K562 (cell line): Measurements from ENCODE around the gene ARHGEF10L. TPM values are rescaled to one million over a fixed set of nuclear protein-coding genes. Genes with fewer than 3 reads are reported as not detected.

Experiments
- ATAC-seq: fragments of 200-7000 bp; cut with Tn5 transposase; 3 replicates; pipeline ENCODE4 v1.9.1; 2020; ENCODE audit warnings: moderate library complexity
- BruUV-seq: library from RNA; stranded (reverse); fragments of 400-500 nt; replicated peaks from 2 replicates; lab custom pipeline; 2021; lab: Mats Ljungman, UMichigan
- CTCF ChIA-PET: fragments of 300-600 bp; formaldehyde crosslinking; extraction: SDS; loops from one replicate; lab custom pipeline; 2021; ENCODE audit warnings: low intra/inter-chr PET ratio; lab: Yijun Ruan, JAX
- POLR2A ChIA-PET: fragments of 300-600, 350-650 bp; sonication (Branson Sonifier 250); formaldehyde crosslinking; extraction: SDS; loops from one replicate; lab custom pipeline; 2021; ENCODE audit warnings: antibody characterized with exemption, inconsistent platforms; lab: Yijun Ruan, JAX
- DNase-seq, 4 experiments: peaks; one replicate each; pipeline versions ENCODE4 v3.0.0 to v3.0.0-alpha.2; 2011 to 2018; ENCODE audit warnings: low spot score in 3 of 4, mixed read lengths in 3 of 4; ENCODE audit errors: extremely low read depth in 1 of 4
- FAIRE-seq: peaks from 2 replicates; lab custom pipeline; 2011; peaks lifted over from hg19 to GRCh38; lab: Jason Lieb, UNC
- H2AFZ ChIP-seq: 2 replicates; pipeline ENCODE4 v1.6.0; 2011; ENCODE audit warnings: low read depth, low read length, control low read depth, inconsistent platforms
- H3K27ac ChIP-seq: fragments of 200-600 bp; 3 replicates; pipeline ENCODE4 v1.8.0; 2011; ENCODE audit warnings: low read depth, mild to moderate bottlenecking, control low read depth, inconsistent platforms, low read length, moderate library complexity, mixed read lengths; ENCODE audit errors: extremely low read depth
- H3K27me3 ChIP-seq, 2 experiments: fragments of 300-600 bp in 1 of 2; 2 replicates in 1 of 2; 3 replicates in 1 of 2; pipeline versions ENCODE4 v1.6.0 to v1.8.0; 2011; ENCODE audit warnings: inconsistent platforms in 2 of 2, low read length in 2 of 2, mild to moderate bottlenecking in 1 of 2, mixed read lengths in 1 of 2, moderate library complexity in 1 of 2; ENCODE audit not compliant: control insufficient read depth in 2 of 2, insufficient read depth in 2 of 2
- H3K36me3 ChIP-seq: fragments of 300-600 bp; 3 replicates; pipeline ENCODE4 v1.8.0; 2011; ENCODE audit warnings: mild to moderate bottlenecking, low read length, inconsistent platforms; ENCODE audit not compliant: control insufficient read depth, insufficient read depth
- H3K4me1 ChIP-seq, 2 experiments: fragments of 200-600 bp in 1 of 2; replicated peaks in 1 of 2; 2 replicates in 1 of 2; 3 replicates in 1 of 2; pipeline versions ENCODE4 v1.5.1 to v1.8.0; 2011; ENCODE audit warnings: inconsistent platforms in 2 of 2, low read length in 2 of 2, mild to moderate bottlenecking in 1 of 2, mixed read lengths in 1 of 2, moderate library complexity in 1 of 2; ENCODE audit not compliant: control insufficient read depth in 2 of 2, insufficient read depth in 2 of 2
- H3K4me2 ChIP-seq: 2 replicates; pipeline ENCODE4 v1.6.1; 2011; ENCODE audit warnings: low read length, control low read depth, inconsistent platforms, mixed read lengths; ENCODE audit not compliant: insufficient read depth
- H3K4me3 ChIP-seq: fragments of 200-600 bp; sonication (generic), shearing (Covaris generic); 2 replicates; pipeline ENCODE4 v1.5.1; 2016; ENCODE audit warnings: control low read depth, inconsistent platforms
- H3K79me2 ChIP-seq: fragments of 200-600 bp; 3 replicates; pipeline ENCODE4 v1.8.0; 2011; ENCODE audit warnings: low read length, inconsistent platforms; ENCODE audit not compliant: control insufficient read depth, insufficient read depth
- H3K9ac ChIP-seq, 2 experiments: 2 replicates each; pipeline versions ENCODE4 v1.6.0 to v1.6.1; 2011; ENCODE audit warnings: low read depth in 2 of 2, low read length in 2 of 2, control low read depth in 1 of 2, inconsistent platforms in 1 of 2, mild to moderate bottlenecking in 1 of 2, mixed read lengths in 1 of 2; ENCODE audit not compliant: insufficient read depth in 1 of 2
- H3K9me1 ChIP-seq: one replicate; pipeline ENCODE4 v1.6.0; 2011; ENCODE audit warnings: inconsistent platforms, mild to moderate bottlenecking, low read length, moderate library complexity; ENCODE audit not compliant: control insufficient read depth, insufficient read depth
- H3K9me3 ChIP-seq: replicated peaks from 2 replicates; pipeline ENCODE4 v1.5.1; 2011; ENCODE audit warnings: low read depth, low read length, inconsistent platforms; ENCODE audit not compliant: control insufficient read depth, insufficient read depth
- H4K20me1 ChIP-seq: replicated peaks from 2 replicates; pipeline ENCODE4 v1.6.1; 2011; ENCODE audit warnings: low read length, inconsistent platforms, mixed read lengths; ENCODE audit not compliant: control insufficient read depth, insufficient read depth
- CTCF ChIP-seq, 3 experiments: IDR thresholded peaks in 2 of 3; conservative IDR thresholded peaks in 1 of 3; 2 replicates each; pipeline ENCODE4 v1.5.1; 2011 to 2012; ENCODE audit warnings: low read length in 3 of 3, mild to moderate bottlenecking in 3 of 3, control low read depth in 2 of 3, improper control_type of control experiment in 1 of 3, inconsistent platforms in 1 of 3, low read depth in 1 of 3, mixed read lengths in 1 of 3, moderate library complexity in 1 of 3; ENCODE audit not compliant: insufficient read depth in 2 of 3
- GABPB2 ChIP-seq: fragments of 250-450 bp; sonication (Bioruptor Pico); conservative IDR thresholded peaks from 2 replicates; pipeline ENCODE4 v1.5.1; 2021; ENCODE audit warnings: mild to moderate bottlenecking
- JUN ChIP-seq, 2 experiments: sonication (generic) in 1 of 2; formaldehyde crosslinking in 1 of 2; IDR thresholded peaks; 2 replicates each; pipeline versions ENCODE4 v1.6.1 to v1.8.0; 2012 to 2022; ENCODE audit warnings: borderline replicate concordance in 2 of 2, mild to moderate bottlenecking in 2 of 2, improper control_type of control experiment in 1 of 2, low read depth in 1 of 2, low read length in 1 of 2, missing genetic modification reagents in 1 of 2
- MCM2 ChIP-seq: fragments of 450-650 bp; IDR thresholded peaks from 2 replicates; pipeline ENCODE4 v1.6.1; 2017; ENCODE audit warnings: low read depth, mild to moderate bottlenecking
- NELFE ChIP-seq: IDR thresholded peaks from 2 replicates; pipeline ENCODE4 v1.6.1; 2011; ENCODE audit warnings: mild to moderate bottlenecking; ENCODE audit not compliant: insufficient read depth, insufficient read length
- ZNF717 ChIP-seq: fragments of 250-450 bp; sonication (Bioruptor Pico); IDR thresholded peaks from 2 replicates; pipeline ENCODE4 v1.5.0; 2021
- WGBS: fragments of 100-300 bp; shearing (Covaris generic); methylation state at CpG from one replicate; pipeline ENCODE4 v1.1.6; 2016; ENCODE audit warnings: low coverage, mixed read lengths; ENCODE audit not compliant: insufficient coverage; ENCODE audit errors: missing lambda C conversion rate; 5-methylcytosine and 5-hydroxymethylcytosine counted together
- in situ Hi-C: fragments of 300-500 bp; cut with MboI; formaldehyde crosslinking; loops from 4 replicates; pipeline ENCODE4 v1.15.0; 2018; ENCODE audit warnings: inconsistent platforms, mixed read lengths
- intact Hi-C: fragments of 100-400 bp; cut with micrococcal nuclease; formaldehyde crosslinking; loops from 2 replicates; pipeline ENCODE4 v1.14.2; 2022
- polyA plus RNA-seq, 8 experiments: library from polyadenylated mRNA; depleted of rRNA in 4 of 8; stranded (reverse) in 5 of 8; unstranded in 3 of 8; fragments of >200 nt; fragmentation: Nextera tagmentation in 2 of 8; fragmentation: Illumina TruSeq in 1 of 8; extraction: Ambion mirVana in 2 of 8; extraction: Trizol in 1 of 8; gene quantifications; 2 replicates each; pipeline versions ENCODE4 v1.2.1 to v1.2.3, GENCODE V29; 2011 to 2014; ENCODE audit warnings: inconsistent platforms in 1 of 8, missing spikeins in 1 of 8
- total RNA-seq, 7 experiments: library from RNA; depleted of rRNA in 6 of 7; stranded (reverse); fragments of >200 nt in 6 of 7; fragmentation: Illumina TruSeq in 2 of 7; extraction: Trizol in 2 of 7; gene quantifications; 2 replicates each; pipeline versions ENCODE4 v1.2.1 to v1.2.3, GENCODE V29; 2011 to 2021; ENCODE audit warnings: low replicate concordance in 1 of 7

The ARHGEF10L gene
- total and polyA plus RNA-seq, 9 of the 15 experiments (the other 6 are each of a cell fraction or from before 2014, with no cell fraction given), result 0.09 to 0.13 TPM; not detected in 7

- ChIA-PET POLR2A (no interaction called here), CTCF (no interaction called here)
- no peaks in the 10 kb centered on the region for H3K36me3 ChIP-seq
- 0% methylated on average over 6 of the region's 6 CpGs for WGBS
- H3K4me3 ChIP-seq, result no peak overlapping the region
- no peak overlapping the region for H2AFZ ChIP-seq
- no peaks in the 10 kb centered on the region for H3K9me1 ChIP-seq
- FAIRE-seq, result no peak
- BruUV-seq, result no TSS peak
- no peak overlapping the region for H3K27ac ChIP-seq
- peaks cover 6% of the 10 kb centered on the region; the same call in 1 of the 2 replicates for H4K20me1 ChIP-seq
- H3K4me1 ChIP-seq, result no peaks in the 10 kb centered on the region
- no peak for DNase-seq
- H3K4me2 ChIP-seq, result no peak overlapping the region
- peaks cover 17 to 22% of the 10 kb centered on the region in 2 experiments for H3K27me3 ChIP-seq
- no peaks in the 10 kb centered on the region for H3K79me2 ChIP-seq
- H3K9ac ChIP-seq, result no peak overlapping the region
- no peak for ATAC-seq
- in situ Hi-C loops, result no loop called here
- no peak for TF ChIP-seq JUN (IDR thresholded peaks at IDR 0.05; ENCODE audit: borderline replicate concordance, low read depth, low read length)
- no peak for TF ChIP-seq JUN (CRISPR knock-in tag; IDR thresholded peaks at IDR 0.05; ENCODE audit: borderline replicate concordance)
- TF ChIP-seq ZNF717, result no peak
- no peak for TF ChIP-seq GABPB2 (CRISPR knock-in tag)
- TF ChIP-seq CTCF (IDR thresholded peaks at IDR 0.05 in 2 of 3, conservative IDR thresholded peaks at IDR 0.05 in 1 of 3; ENCODE audit: insufficient read depth in 2 of 3, low read depth in 1 of 3, low read length in 3 of 3), result 0 out of 6 replicates have a peak, but pooled peaks of 1 of the 3 experiments have one; percentile 6
- TF ChIP-seq MCM2, result no peak
- TF ChIP-seq NELFE, result no peak
- H3K9me3 ChIP-seq, result no peaks in the 10 kb centered on the region
- intact Hi-C loops, result no loop called here
Observed at GRCh38 chr1:17728123-17728712, 188.7 kb downstream of the ARHGEF10L start.
